Esophagus muscularis mucosa (tissue), 4 donors: Measurements from ENCODE around the gene SH3BP4.

Experiments used
- CTCF ChIP-seq, 3 experiments: fragments of 200-600 bp in 2 of 3; fragments of 450-650 bp in 1 of 3; sonication (generic) in 2 of 3; IDR thresholded peaks; one replicate each; pipeline ENCODE4 v1.5.1; 2017 to 2019; ENCODE audit warnings: antibody characterized with exemption in 3 of 3, mild to moderate bottlenecking in 2 of 3, moderate library complexity in 1 of 3
- EP300 ChIP-seq: sonication (generic); formaldehyde crosslinking; IDR thresholded peaks from one replicate; pipeline ENCODE4 v1.6.1; 2017; ENCODE audit warnings: antibody characterized with exemption
- POLR2A ChIP-seq: fragments of 450-650 bp; IDR thresholded peaks from one replicate; pipeline ENCODE4 v1.6.1; 2017; ENCODE audit warnings: antibody characterized with exemption, moderate library complexity, mild to moderate bottlenecking, low read depth
- POLR2AphosphoS5 ChIP-seq, 2 donors: sonication (generic); formaldehyde crosslinking; IDR thresholded peaks; one replicate each; pipeline ENCODE4 v1.6.1; 2017; ENCODE audit warnings: antibody characterized with exemption in 2 of 2

DNA sequence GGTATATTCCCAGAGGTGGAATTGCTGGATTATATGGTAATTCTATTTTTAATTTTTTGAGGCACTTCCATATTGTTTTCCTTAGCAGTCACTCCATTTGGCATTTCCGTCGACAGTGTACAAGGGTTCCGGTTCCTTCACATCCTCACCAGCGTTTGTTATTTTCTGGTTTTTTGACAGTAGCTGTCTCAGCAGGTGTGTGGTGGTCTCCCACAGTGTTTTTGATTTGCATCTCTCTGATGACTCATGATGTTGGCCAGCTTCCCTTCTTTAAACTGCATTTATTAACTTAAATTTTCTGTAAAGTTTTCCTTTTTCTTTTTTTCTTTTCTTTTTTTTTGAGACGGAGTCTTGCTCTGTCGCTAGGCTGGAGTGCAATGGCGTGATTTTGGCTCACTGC lies 19.7 kb downstream of the SH3BP4 start:
- TF ChIP-seq CTCF (IDR thresholded peaks at IDR 0.05) (no peak), POLR2A (no peak), EP300 (no peak), POLR2AphosphoS5 (IDR thresholded peaks at IDR 0.05) (no peak)
